Measurements from ENCODE around the gene MGAT5. TPM values are rescaled to one million over a fixed set of nuclear protein-coding genes. Genes with fewer than 3 reads are reported as not detected.

The MGAT5 gene
- total RNA-seq, 2 experiments from 2014 or later = 48.2 to 56.7 TPM

- Mint-ChIP-seq H3K27me3 (no peaks in the 10 kb centered on the region), H3K4me3 (no peak overlapping the region), H3K36me3 (ENCODE audit: low read depth) (peaks cover 40% of the 10 kb centered on the region), H3K4me1 (peaks cover 79% of the 10 kb centered on the region), H3K9me3 (no peaks in the 10 kb centered on the region), H3K27ac (no peak overlapping the region)
- ChIA-PET POLR2A (no interaction called here), CTCF (interaction anchor here (1.1 to 1.7 kb wide), 2 partner anchors 15 to 142 kb away, joined by 3 to 6 read pairs; no protein-coding TSS in a partner anchor)
- no peak for DNase-seq
Observed at GRCh38 chr2:134260713-134261112, 6.8 kb downstream of the MGAT5 start.

DNA sequence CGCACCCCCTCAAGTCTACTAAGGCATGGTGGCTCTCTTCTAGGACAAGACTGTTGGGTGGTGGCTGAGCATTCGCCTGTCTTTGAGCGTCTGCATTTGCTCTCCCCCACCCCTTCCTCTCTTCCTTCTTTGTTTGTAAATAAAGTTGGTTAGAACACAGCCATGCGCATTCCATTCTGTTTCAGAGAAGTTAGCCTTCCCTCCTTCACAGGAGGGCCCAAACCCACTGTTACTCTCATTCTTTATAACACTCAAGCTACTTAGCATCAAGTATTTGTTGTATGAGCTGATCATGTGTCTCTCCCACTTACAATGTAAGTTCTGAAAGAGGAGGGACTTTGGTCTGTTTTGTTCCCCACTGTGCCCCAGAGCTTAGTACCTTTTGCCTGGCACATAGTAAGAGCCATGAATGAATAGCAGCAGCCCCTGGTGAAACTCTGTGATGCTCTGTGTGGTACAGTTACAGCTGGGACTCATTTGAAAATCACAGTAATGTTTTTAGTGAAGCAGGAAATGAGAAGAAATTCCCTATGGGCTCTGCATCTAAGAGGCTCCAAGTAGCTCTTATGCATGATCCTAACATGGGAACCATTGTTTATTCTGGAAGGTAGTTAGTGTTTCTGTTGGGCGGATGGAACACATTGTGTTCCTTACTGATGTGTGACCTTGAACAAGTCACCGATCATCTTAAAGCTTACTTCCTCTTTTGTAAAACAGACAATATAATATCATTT is 7.7 kb downstream of the MGAT5 start:
- no peaks in the 10 kb centered on the region for H3K9me3 Mint-ChIP-seq
- H3K4me3 Mint-ChIP-seq = no peak overlapping the region
- H3K27me3 Mint-ChIP-seq = no peaks in the 10 kb centered on the region
- peaks cover 75% of the 10 kb centered on the region for H3K4me1 Mint-ChIP-seq
- H3K27ac Mint-ChIP-seq = peak overlapping the region; percentile 21
- ChIA-PET CTCF (interaction anchor here (1.1 to 1.7 kb wide), 3 partner anchors 16 to 143 kb away, joined by 3 to 6 read pairs (median 4); no protein-coding TSS in a partner anchor), POLR2A (no interaction called here)
- DNase-seq = no peak
- peaks cover 39% of the 10 kb centered on the region for H3K36me3 Mint-ChIP-seq (ENCODE audit: low read depth)

DNA sequence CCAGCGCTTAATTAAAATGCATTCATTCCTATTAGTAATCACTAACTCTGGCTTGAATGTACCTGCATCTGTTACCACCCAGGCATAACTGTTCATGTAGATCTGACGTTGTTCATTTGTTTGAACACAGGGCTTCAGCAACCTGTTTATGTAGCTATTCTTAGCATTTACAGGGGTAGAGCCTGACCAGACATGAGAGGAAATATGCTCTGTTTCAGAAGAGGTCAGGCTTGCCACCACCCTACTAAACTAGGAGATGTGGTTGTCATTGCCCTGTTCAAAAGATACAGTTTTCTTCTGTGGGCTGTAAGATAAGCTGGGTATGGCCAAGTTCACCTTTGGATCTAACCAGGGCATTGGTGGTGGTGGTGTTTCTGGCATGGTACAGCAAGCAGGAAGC is 8.8 kb downstream of the MGAT5 start:
- no peaks in the 10 kb centered on the region for H3K9me3 Mint-ChIP-seq
- H3K4me3 Mint-ChIP-seq = no peak overlapping the region
- ChIA-PET CTCF (interaction anchor here (1.5 kb wide), 1 partner anchor 27 kb away, joined by 4 read pairs; no protein-coding TSS in a partner anchor), POLR2A (no interaction called here)
- no peak for DNase-seq
- peaks cover 68% of the 10 kb centered on the region for H3K4me1 Mint-ChIP-seq
- H3K27ac Mint-ChIP-seq = no peak overlapping the region
- H3K27me3 Mint-ChIP-seq = no peaks in the 10 kb centered on the region
- peaks cover 36% of the 10 kb centered on the region for H3K36me3 Mint-ChIP-seq (ENCODE audit: low read depth)

DNA sequence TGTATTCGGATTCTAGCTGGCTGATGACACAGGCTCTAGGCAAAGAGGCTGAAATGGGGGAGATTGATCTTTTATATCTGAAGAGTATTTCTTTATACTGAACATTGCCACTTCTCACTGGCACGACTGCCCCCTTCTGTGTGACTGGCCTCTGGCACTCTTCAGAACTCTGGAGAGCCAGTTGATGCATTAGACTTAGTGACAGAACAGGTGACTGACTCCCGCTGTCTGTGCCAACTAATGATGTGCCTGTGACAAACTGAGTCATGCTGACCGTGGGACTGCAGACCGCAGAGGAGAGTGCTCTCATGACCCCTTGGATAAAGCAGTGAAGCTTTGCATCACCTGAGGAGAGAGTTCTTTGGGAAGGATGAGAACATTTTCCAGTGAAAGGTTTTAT is 14.4 kb downstream of the MGAT5 start:
- Mint-ChIP-seq H3K36me3 (ENCODE audit: low read depth) (peaks cover 39% of the 10 kb centered on the region), H3K27ac (no peak overlapping the region), H3K4me1 (peaks cover 30% of the 10 kb centered on the region), H3K9me3 (no peaks in the 10 kb centered on the region), H3K4me3 (no peak overlapping the region), H3K27me3 (no peaks in the 10 kb centered on the region)
- CTCF ChIA-PET = no interaction called here
- POLR2A ChIA-PET = no interaction called here
- DNase-seq = no peak

DNA sequence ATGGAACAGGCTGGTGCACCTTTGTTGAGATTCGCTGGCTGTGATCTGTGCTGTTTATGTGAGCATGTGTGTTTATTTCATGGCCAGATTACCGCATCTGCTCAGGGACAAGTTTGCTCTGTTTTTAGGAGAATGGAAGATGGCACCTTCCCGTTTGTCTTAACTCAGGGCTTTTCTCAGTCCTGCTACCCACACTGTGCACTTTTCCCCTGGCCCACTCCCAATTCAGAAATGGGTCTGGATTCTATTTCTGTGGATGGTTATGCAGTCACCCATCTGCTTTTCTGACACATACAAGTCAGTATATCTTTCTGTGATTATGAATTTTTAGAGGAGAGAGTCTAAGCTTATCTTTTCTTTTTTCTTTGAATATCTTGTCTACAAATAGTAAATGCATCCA is 15.4 kb downstream of the MGAT5 start:
- no peaks in the 10 kb centered on the region for H3K27me3 Mint-ChIP-seq
- no peaks in the 10 kb centered on the region for H3K9me3 Mint-ChIP-seq
- no peak overlapping the region for H3K27ac Mint-ChIP-seq
- peaks cover 31% of the 10 kb centered on the region for H3K4me1 Mint-ChIP-seq
- POLR2A ChIA-PET = no interaction called here
- no peak for DNase-seq
- CTCF ChIA-PET = no interaction called here
- H3K36me3 Mint-ChIP-seq (ENCODE audit: low read depth) = peaks cover 45% of the 10 kb centered on the region
- H3K4me3 Mint-ChIP-seq = no peak overlapping the region

DNA sequence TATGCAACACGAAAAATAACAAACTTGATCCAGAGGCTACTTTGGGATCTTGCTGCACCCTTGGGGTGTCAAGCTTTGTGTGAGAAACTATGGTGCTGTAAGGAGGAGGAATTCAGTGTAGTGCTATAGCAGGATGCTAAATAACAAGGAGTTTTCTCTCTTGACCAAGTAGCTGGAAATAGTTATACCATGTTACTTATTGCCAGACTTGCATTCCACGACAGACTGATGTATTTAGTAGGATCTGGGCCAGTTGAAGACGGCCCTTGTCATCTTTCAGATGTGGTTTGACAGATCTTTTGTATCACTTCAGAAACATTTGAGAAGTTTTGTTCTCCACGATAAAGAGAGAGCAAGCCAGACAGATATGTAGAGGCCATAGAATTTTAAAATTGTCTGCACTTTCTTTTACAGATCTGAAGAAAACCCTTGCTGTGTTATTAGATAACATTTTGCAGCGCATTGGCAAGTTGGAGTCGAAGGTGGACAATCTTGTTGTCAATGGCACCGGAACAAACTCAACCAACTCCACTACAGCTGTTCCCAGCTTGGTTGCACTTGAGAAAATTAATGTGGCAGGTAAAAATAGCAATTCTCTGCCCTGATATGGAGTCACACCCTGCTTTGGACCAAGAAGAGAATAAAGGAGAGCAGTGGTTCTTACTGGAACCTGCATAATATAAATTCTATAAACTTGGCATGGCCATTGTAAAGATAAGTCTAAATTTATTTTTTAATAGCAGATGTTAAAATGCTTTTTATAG is 16.3 kb downstream of the MGAT5 start:
- peaks cover 47% of the 10 kb centered on the region for H3K36me3 Mint-ChIP-seq (ENCODE audit: low read depth)
- H3K27me3 Mint-ChIP-seq = no peaks in the 10 kb centered on the region
- no peak overlapping the region for H3K27ac Mint-ChIP-seq
- DNase-seq = no peak
- POLR2A ChIA-PET = no interaction called here
- CTCF ChIA-PET = no interaction called here
- H3K9me3 Mint-ChIP-seq = no peaks in the 10 kb centered on the region
- H3K4me3 Mint-ChIP-seq = no peak overlapping the region
- H3K4me1 Mint-ChIP-seq = peaks cover 30% of the 10 kb centered on the region

DNA sequence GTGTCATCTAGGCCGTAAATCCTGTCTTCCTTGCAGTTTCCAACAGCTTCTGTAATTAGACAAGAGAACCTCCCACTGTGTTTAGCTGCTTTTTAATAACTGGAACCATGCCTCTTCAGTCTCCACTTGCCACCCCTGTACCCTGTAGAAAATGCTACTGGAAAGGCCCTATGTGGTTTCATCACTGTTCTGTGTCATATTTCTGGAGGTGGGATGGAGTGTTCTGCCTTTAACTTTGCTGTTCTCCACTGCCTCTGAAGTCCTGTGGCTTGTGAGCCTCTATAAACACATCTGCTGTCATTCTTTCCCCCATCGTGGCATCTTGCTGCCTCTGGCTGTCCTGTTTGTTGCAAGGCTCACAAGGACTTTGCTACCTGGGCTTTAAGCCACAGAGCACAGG is 17.9 kb downstream of the MGAT5 start:
- CTCF ChIA-PET = interaction anchor here (1.3 kb wide), 1 partner anchor 153 kb away, joined by 3 read pairs; no protein-coding TSS in a partner anchor
- POLR2A ChIA-PET = no interaction called here
- DNase-seq = no peak
- H3K4me3 Mint-ChIP-seq = no peak overlapping the region
- no peaks in the 10 kb centered on the region for H3K27me3 Mint-ChIP-seq
- no peaks in the 10 kb centered on the region for H3K9me3 Mint-ChIP-seq
- peak overlapping the region; percentile 21 for H3K27ac Mint-ChIP-seq
- peaks cover 28% of the 10 kb centered on the region for H3K4me1 Mint-ChIP-seq
- peaks cover 45% of the 10 kb centered on the region for H3K36me3 Mint-ChIP-seq (ENCODE audit: low read depth)

DNA sequence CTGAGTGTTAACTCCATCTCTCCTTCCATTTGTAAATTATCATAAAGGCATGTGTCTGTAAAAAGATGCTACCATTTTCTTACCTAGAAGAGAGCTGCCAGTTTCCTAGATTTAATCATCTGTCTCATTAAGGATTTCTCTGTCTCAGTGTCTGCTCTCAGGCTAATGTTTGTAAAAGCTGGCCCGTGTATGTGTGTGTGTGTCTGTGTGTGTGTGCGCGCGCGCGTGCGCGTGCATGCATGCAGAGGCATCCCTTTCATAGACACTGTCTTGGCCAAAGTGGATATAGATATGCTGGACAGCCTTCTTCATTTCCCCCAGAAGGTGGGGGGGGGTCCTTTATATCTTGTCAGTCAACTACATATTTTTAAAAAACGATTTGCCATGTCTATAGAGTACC is 18.9 kb downstream of the MGAT5 start:
- Mint-ChIP-seq H3K27me3 (no peaks in the 10 kb centered on the region), H3K4me3 (no peak overlapping the region), H3K4me1 (peaks cover 27% of the 10 kb centered on the region), H3K9me3 (no peaks in the 10 kb centered on the region), H3K27ac (no peak overlapping the region), H3K36me3 (ENCODE audit: low read depth) (peaks cover 49% of the 10 kb centered on the region)
- ChIA-PET POLR2A (no interaction called here), CTCF (interaction anchor here (1.3 to 2.2 kb wide), 2 partner anchors 17 to 154 kb away, joined by 3 to 7 read pairs; no protein-coding TSS in a partner anchor)
- no peak for DNase-seq

DNA sequence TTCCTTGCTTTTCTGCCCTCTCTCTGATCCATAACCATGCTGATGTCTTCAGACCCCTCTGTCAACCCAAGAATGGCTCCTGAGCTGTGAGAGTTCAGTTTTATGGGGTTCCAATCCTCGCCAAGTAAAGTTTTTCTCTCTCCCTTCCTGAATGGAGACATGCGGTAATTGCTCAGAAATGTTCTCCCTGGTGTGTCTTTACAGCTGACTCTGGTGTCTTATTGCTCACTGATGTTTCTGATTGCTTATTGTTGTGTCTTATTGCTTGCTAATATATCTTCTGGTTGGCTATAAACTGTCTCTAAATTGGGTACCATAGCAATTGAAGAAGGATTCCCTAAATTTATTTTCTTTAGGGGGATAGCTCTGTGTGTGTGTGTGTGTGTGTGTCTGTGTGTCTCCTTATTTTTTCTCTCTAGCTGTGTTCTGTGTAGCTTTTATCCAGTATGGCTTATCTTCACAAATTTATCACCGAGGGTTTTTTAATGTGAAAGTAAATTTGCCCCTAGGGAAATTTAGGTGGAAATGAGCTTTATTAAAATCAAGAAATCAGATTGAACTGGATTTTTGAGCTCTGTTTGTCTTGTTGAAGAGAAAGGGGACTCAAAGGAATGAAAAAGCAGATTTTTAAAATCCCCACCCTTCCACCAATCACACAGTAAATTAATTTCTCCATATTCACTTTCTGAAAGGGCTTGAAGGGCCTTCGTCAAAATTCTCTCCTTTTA is 19.5 kb downstream of the MGAT5 start:
- Mint-ChIP-seq H3K4me3 (no peak overlapping the region), H3K4me1 (peaks cover 27% of the 10 kb centered on the region), H3K27ac (no peak overlapping the region), H3K27me3 (no peaks in the 10 kb centered on the region), H3K36me3 (ENCODE audit: low read depth) (peaks cover 54% of the 10 kb centered on the region), H3K9me3 (no peaks in the 10 kb centered on the region)
- ChIA-PET POLR2A (no interaction called here), CTCF (interaction anchor here (1.3 to 2.2 kb wide), 2 partner anchors 17 to 155 kb away, joined by 3 to 7 read pairs; no protein-coding TSS in a partner anchor)
- no peak for DNase-seq

DNA sequence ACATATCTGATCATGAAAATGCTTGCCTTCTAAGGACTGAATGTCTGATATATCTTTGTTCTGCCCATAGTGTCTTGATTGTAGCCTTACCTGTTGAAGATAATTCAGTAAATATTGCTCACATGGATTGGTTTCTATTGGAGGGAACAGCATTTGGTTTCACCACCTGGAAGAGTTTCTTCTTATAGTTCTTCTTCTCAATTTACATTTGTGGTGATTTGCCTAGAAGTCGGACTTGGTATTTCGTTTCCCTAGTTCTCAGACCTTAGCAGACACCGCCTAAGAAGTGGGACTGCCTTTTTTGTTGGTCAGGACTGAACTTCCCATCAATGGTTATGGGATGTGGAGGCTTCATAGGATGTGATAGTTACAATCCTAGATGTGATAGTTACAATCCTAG is 20.2 kb downstream of the MGAT5 start:
- Mint-ChIP-seq H3K36me3 (ENCODE audit: low read depth) (peaks cover 58% of the 10 kb centered on the region), H3K27ac (no peak overlapping the region), H3K27me3 (no peaks in the 10 kb centered on the region), H3K9me3 (no peaks in the 10 kb centered on the region), H3K4me1 (peaks cover 27% of the 10 kb centered on the region), H3K4me3 (no peak overlapping the region)
- ChIA-PET POLR2A (no interaction called here), CTCF (interaction anchor here (2.2 kb wide), 1 partner anchor 16 kb away, joined by 7 read pairs; no protein-coding TSS in a partner anchor)
- DNase-seq = no peak

DNA sequence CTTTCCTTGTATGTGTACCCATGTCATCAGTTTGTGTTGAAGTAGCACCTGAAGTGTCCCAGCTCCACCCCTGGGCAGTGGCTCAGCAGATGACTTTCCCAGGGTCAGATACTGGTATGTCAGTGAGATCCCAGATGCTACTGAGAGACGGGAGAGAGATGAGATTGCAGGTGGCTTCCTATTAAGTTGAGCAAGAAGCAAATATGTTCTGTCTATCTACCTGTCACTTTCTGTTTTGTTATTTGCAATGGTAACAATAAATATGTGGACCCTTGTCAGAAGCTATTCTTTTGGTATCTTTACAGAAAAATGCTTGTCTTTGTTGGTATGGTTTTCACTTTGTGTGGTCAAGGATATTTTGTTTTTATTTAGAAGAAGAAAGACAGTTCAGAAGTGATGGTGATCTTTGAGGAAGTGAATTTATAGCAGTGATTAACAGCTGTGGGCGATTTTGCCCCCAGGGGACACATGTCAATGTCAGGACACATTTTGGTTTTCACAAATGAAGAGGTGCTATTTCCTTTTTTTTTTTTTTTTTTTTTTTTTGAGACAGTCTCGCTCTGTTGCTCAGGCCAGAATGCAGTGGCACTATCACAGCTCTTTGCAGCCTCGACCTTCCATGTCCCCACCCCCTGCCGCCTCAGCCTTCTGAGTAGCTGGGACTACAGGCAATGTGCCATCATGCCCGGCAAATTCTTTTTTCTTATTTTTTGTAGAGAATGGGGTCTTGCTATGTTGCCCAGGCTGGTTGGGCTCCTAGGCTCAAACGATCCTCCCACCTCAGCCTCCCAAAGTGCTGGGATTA is 21.4 kb downstream of the MGAT5 start:
- DNase-seq = no peak
- no peaks in the 10 kb centered on the region for H3K9me3 Mint-ChIP-seq
- peaks cover 23% of the 10 kb centered on the region for H3K4me1 Mint-ChIP-seq
- H3K27ac Mint-ChIP-seq = no peak overlapping the region
- H3K4me3 Mint-ChIP-seq = no peak overlapping the region
- ChIA-PET CTCF (no interaction called here), POLR2A (interaction anchor here (0.7 kb wide), 1 partner anchor 14 kb away, joined by 4 read pairs; no protein-coding TSS in a partner anchor)
- peaks cover 55% of the 10 kb centered on the region for H3K36me3 Mint-ChIP-seq (ENCODE audit: low read depth)
- H3K27me3 Mint-ChIP-seq = no peaks in the 10 kb centered on the region
